ENCODE results near the gene C3orf18. TPM values are rescaled to one million over a fixed set of nuclear protein-coding genes. Genes with fewer than 3 reads are reported as not detected.

The C3orf18 gene
- total and polyA plus RNA-seq, 10 of the 15 experiments (the other 5 are each of a cell fraction or from before 2014, with no cell fraction given), result 0.06 to 3.2 (median 0.66) TPM

GRCh38 chr3:50567011-50567385 lies 549 bp downstream of the C3orf18 start:
- ATAC-seq (no peak), DNase-seq (ENCODE audit: low read depth, low spot score) (no peak), FAIRE-seq (no peak)
- in situ Hi-C loops (cut with MboI), result no loop called here
- TF ChIP-seq POLR2A (IDR thresholded peaks at IDR 0.05; ENCODE audit: low read depth, low read length), result no peak
- no peak for TF ChIP-seq SMAD1 (IDR thresholded peaks at IDR 0.05; ENCODE audit: low read depth, partially characterized antibody)
- no peak for TF ChIP-seq TARDBP (IDR thresholded peaks at IDR 0.05; ENCODE audit: borderline replicate concordance)
- no peak for TF ChIP-seq ZBTB40 (IDR thresholded peaks at IDR 0.05; ENCODE audit: borderline replicate concordance)
- no peak for TF ChIP-seq SMAD5 (IDR thresholded peaks at IDR 0.05; ENCODE audit: low read depth)
- Histone ChIP-seq H3K79me2 (ENCODE audit: control insufficient read depth, insufficient read depth, low read length) (peaks cover 5% of the 10 kb centered on the region), H3K4me1 (ENCODE audit: control insufficient read depth, insufficient read depth, low read length) (peaks cover 13% of the 10 kb centered on the region), H3K27ac (ENCODE audit: control insufficient read depth, insufficient read depth) (no peak overlapping the region), H3K27me3 (replicated peaks in 1 of 2; ENCODE audit: control insufficient read depth in 2 of 2, insufficient read depth in 2 of 2, low read length in 1 of 2) (no peaks in the 10 kb centered on the region), H3K4me3 (peak overlapping the region; percentile 81; the same call in 1 of the 2 replicates), H2AFZ (ENCODE audit: control insufficient read depth, low read depth, low read length) (peak overlapping the region; percentile 73), H3K36me3 (ENCODE audit: control insufficient read depth in 2 of 2, insufficient read depth in 2 of 2, low read length in 1 of 2) (no peaks in the 10 kb centered on the region), H3K9me3 (replicated peaks; ENCODE audit: control insufficient read depth, insufficient read depth, low read length) (no peaks in the 10 kb centered on the region), H4K20me1 (ENCODE audit: control insufficient read depth, insufficient read depth) (no peaks in the 10 kb centered on the region), H3K4me2 (ENCODE audit: control insufficient read depth, insufficient read depth) (peak overlapping the region; percentile 96), H3K9ac (ENCODE audit: control insufficient read depth, insufficient read depth, low read length) (peak overlapping the region; percentile 24; the same call in 1 of the 2 replicates)
- intact Hi-C loops (cut with micrococcal nuclease; ENCODE audit: unreplicated experiment), result loop anchor here (5.0 kb wide), 1 partner anchor 820 kb away; the partner anchor contains the start of gene MANF
- SMC1A ChIA-PET (ENCODE audit: uncharacterized antibody, unreplicated experiment), result interaction anchor here (1.0 to 2.9 kb wide), 5 partner anchors 23 to 49 kb away, joined by 3 to 21 read pairs (median 3); partner anchors contain the start of gene CISH
- RAD21 ChIA-PET (ENCODE audit: unreplicated experiment), result interaction anchor here (0.8 to 2.0 kb wide), 7 partner anchors 23 to 53 kb away, joined by 3 to 14 read pairs (median 4); partner anchors contain the start of gene CISH
- 39% methylated on average over 11 of the region's 11 CpGs for WGBS (ENCODE audit: insufficient coverage, insufficient replicate concordance, low lambda C conversion rate, missing lambda C conversion rate)
- no TSS peak for BruUV-seq (replicated peaks)
- POLR2A ChIA-PET, result interaction anchor here (0.6 to 2.5 kb wide), 14 partner anchors 19 to 1417 kb away, joined by 3 to 14 read pairs (median 4); partner anchors contain the start of genes CISH, CYB561D2, MAPKAPK3 and NPRL2
- CTCF ChIA-PET, result interaction anchor here (0.8 to 9.9 kb wide), 10 partner anchors 10 to 1115 kb away, joined by 3 to 164 read pairs (median 6); partner anchors contain the start of genes CISH and MAPKAPK3
